NCI-H187 (cell line): ENCODE results near the gene PTPRD.
"Not testable (repeated sequence)": the region's sequence is repeated elsewhere in the genome, so short reads cannot be mapped to it uniquely, and the experiment has no call there.

Experiments used
- DNase-seq, 2 experiments: peaks; one replicate each; lab custom pipeline; 2025; lab: John Stamatoyannopoulos, UW

The PTPRD gene

GRCh38 chr9:9170439-9171134 lies 1442.2 kb downstream of the PTPRD start:
- DNase-seq, result no peak

DNA sequence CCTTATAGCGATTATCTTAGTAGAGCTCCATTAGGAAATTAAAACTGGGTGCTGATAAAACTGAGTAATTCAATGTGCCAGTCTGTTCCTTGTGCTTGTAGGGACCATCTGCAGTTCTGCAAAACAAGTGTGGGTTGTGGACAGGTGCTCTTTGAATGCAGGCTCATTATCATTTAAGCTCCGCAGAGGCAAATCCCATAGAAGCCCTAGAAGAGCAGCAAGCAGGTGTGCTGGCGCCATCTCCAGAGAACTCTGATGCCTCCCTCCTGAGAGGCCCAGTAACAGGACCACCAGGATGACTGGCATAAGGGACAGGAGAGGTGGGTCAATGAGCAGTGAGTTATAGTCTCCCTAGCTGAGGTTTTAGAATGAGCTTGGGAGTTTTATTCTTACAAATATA lies 1470.8 kb downstream of the PTPRD start:
- peak; percentile 22 to 23 for DNase-seq

DNA sequence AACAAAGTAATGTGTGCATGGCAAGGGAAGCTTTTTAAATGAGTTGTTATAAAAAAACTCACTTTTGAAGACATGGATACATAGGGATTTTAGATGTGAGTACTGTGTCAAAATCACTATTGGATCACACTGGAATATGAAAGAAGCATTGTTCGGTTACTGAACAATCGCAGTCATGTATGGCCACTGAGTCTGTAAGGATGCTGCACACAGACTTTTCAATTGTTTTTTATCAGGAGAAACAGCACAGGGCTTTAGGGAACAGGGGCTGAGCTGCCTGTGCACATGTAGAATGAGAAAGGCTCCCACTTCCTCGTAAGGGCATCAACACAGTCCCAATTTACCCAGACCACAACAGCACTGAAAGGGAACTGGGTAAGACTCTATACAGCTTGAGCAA lies 1479.3 kb downstream of the PTPRD start:
- DNase-seq, result no peak

DNA sequence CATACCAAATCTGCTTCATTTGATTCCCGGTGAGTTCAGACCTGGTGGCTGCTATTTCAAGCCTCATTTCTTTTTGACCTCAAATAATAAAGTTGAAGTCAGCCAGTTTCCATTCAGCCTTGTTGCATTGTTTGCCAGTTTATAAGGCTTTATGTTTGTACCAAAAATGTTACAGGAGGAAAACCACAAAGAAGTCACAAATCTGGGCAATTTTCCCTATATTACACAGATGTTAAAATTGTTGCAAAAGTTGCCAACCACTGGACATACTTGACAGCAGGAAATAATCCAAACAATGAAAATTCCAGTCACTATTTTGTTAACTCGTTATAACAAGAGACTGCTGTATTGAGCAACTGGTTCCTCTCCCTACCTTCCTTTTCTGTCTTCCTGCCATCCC lies 1488.2 kb downstream of the PTPRD start:
- no peak for DNase-seq

GRCh38 chr9:9122230-9122875 lies 1490.4 kb downstream of the PTPRD start:
- no peak for DNase-seq

DNA sequence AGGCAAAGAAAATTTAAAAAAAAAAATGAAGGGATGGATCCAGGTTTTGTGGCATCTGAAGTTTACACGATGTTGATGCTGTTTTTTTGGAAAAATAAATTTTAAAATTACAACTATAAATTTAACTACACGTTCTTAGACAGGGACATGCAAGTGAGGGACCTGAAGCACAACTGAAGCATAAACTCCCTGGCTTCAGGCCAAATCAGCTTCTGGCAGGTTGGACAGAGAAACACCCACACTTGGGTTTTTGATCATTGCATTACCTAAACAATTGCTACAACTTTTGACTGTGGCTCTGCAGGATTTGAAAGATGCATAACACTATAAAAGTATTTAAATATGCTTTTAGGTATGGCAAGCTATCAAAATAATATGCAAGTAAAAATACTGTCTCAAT lies 1494.9 kb downstream of the PTPRD start:
- DNase-seq, result no peak

GRCh38 chr9:9112001-9112720 lies 1500.6 kb downstream of the PTPRD start:
- no peak for DNase-seq

- no peak for DNase-seq
Measured at GRCh38 chr9:9108641-9109040, 1504.2 kb downstream of the PTPRD start.

DNA sequence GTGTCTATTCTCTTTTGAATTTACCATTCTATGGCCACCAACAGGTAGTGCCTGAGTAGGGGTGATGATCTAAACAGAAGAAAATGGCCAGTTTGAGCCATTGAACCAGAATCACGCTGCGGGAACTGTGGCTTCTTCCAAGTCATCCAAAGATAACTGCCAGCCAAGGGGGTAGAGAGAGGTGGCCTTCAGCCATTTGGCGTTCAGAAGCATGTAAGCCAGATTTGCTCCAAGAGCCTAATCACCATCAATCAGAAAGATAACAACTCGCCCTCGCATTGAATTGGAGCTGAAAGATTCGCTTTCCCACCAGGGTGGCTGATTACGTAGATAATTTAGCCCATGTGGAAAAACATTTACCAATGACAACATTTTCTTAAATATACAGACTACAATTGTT lies 1510.5 kb downstream of the PTPRD start:
- no peak for DNase-seq

GRCh38 chr9:9100070-9100469 lies 1512.7 kb downstream of the PTPRD start:
- DNase-seq, result no peak

DNA sequence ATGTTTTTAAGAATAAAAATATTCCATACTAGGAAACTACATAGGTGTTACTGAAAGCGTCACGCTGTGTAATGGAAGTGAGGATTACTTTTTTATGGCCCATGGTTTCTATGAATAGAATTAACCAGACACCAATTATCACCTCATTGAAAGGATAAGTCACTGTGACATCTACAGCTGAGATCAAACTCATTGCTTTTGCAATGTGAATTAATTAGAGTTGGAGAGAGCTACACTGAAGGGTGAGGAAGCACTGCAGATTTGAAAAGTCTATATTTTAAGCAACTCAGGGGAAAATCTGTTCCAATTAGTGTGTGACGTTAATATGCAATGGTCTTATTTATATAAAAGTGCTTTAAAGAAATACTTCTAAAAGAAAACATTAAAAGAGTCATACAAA lies 1513.2 kb downstream of the PTPRD start:
- DNase-seq, result no peak

GRCh38 chr9:9097254-9097653 lies 1515.5 kb downstream of the PTPRD start:
- DNase-seq, result not testable (repeated sequence)

DNA sequence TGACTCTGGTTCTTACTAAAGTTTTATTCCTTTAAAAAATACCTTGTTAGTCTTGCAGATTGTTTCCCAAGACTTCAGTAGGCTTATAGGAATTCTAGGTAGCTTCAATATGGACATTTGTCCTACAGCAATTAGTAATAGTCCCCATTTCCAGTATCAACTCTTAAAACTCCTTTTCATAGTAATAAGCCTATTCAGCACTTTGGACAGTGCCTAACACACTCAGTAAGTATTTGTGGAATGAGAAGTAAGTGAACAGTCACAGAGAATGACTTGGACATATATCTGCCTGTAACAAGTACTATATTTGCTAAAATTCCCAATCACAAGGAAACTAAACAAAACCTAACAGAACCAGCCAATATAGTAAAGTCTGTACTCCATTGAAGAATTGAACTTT lies 1521.4 kb downstream of the PTPRD start:
- DNase-seq, result no peak

GRCh38 chr9:9079473-9079872 lies 1533.3 kb downstream of the PTPRD start:
- no peak for DNase-seq

DNA sequence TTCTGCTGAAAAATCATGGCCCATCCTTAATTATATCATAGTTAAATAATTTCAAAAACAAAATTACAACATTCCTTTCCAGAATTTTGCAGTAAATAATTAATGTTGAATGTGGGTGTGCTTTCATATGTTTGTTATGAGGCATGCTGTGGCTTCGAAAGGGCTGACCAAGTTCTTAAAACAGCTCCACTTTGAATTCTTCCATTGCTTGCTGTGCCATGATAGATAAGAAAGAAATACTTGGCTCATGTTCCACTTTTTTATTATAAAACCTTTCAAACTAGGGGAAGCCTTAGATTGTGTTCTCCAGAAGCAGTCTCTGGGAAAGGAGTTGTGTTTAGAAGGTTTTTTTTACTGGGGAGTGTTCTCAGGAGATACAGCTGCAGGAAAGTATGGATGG lies 1534.5 kb downstream of the PTPRD start:
- DNase-seq, result no peak

GRCh38 chr9:9061627-9062026 lies 1551.2 kb downstream of the PTPRD start:
- no peak for DNase-seq

- no peak for DNase-seq
Measured at GRCh38 chr9:9054354-9054992, 1558.3 kb downstream of the PTPRD start.

DNA sequence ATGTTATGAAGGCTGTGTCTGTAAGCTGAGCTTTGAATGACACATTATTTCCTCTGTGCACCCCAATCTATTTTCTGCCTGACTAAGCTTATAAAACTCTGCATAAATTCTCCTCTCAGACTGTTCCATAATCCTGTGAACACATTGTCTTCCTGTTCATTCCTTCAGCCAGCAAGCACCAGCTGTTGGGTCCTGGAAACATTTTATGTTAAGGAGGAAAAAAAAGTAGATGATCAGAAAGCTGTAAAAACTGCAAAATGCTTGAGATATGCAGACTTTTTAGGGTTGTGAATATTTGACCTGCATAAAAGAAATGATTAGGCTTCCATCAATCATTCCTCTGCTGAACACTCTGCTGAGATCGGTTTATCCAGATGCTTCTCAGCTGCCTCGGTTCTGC lies 1567.2 kb downstream of the PTPRD start:
- DNase-seq, result no peak

- DNase-seq, result no peak
Measured at GRCh38 chr9:9045072-9045471, 1567.7 kb downstream of the PTPRD start.

DNA sequence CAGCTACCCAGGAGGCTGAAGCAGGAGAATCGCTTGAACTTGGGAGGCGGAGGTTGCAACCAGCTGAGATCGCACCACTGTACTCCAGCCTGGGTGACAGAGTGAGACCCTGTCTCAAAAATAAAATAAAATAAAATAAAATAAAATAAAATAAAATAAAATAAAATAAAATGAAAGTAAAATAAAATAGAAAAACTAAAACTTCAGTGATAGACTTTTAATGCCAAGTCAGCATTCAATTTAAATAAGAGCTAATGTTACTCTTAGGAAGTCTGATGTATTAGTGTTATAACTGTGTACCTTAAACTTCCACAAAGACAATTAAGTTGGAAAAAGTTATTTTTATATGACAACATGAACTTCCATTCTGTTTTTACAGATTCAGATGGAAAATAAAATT lies 1569.0 kb downstream of the PTPRD start:
- DNase-seq, result not testable (repeated sequence)

DNA sequence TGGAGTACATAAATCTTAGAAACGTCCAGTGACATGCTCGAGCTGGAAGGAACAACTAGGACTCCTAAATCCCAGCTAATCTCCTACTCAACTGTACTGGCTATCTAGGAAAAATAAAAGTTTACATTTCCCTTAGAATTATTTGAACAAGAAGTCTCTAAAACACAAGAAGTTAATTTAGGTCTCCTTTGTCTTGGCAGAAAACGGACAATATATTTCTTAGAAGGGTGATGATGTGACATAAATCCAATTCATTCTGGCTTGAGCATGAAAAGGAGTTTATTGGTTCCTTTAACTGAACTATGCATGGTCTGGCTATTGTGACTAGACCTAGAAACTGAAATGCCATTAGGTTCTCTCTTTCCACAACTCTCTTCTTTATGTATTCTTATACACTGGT lies 1571.0 kb downstream of the PTPRD start:
- no peak for DNase-seq

DNA sequence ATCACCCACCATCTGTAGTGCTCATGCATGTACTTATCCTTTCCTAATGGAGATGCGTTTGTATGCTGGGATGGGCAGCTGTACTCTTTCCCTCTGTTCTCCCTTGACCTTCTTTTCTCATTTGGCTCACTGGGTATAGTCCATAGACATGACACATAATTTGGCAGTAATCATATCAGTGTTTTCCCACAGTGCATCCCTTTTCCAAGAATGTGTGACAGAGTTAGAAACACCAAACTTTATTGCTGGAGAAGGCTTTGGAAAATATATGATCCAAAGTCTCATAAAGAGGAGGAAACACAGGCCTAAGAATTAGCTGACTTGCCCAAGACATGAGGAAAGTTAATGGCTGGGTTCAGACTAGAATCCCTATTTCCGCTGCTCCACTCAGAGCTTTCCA lies 1579.8 kb downstream of the PTPRD start:
- DNase-seq, result no peak

- no peak for DNase-seq
Measured at GRCh38 chr9:9016597-9016996, 1596.2 kb downstream of the PTPRD start.
